Lower leg skin (tissue), 4 donors: ENCODE results near the gene SKI. TPM values are rescaled to one million over a fixed set of nuclear protein-coding genes. Genes with fewer than 3 reads are reported as not detected.

Source experiments
- DNase-seq, 2 donors: peaks; one replicate each; pipeline ENCODE4 v3.0.0-alpha.2; 2019; ENCODE audit warnings: low spot score in 2 of 2
- H3K4me3 ChIP-seq: fragments of 200-600 bp; sonication (generic); 2 replicates; pipeline ENCODE4 v1.5.1; 2017; ENCODE audit warnings: mild to moderate bottlenecking, low read depth; ENCODE audit not compliant: poor library complexity, severe bottlenecking
- CTCF ChIP-seq, 3 donors: fragments of 450-650 bp; IDR thresholded peaks; one replicate each; pipeline ENCODE4 v1.5.1; 2016; ENCODE audit warnings: antibody characterized with exemption in 3 of 3, mild to moderate bottlenecking in 3 of 3, moderate library complexity in 2 of 3
- POLR2A ChIP-seq, 2 donors: fragments of 450-650 bp; IDR thresholded peaks; one replicate each; pipeline ENCODE4 v1.6.1; 2016 to 2017; ENCODE audit warnings: antibody characterized with exemption in 2 of 2, mild to moderate bottlenecking in 1 of 2, moderate library complexity in 1 of 2
- WGBS, 2 donors: methylation state at CpG; one replicate each; pipeline ENCODE4 v1.1.5; 2018; 5-methylcytosine and 5-hydroxymethylcytosine counted together
- intact Hi-C: fragments of 100-400 bp; cut with DNase I; formaldehyde crosslinking; loops from one replicate; pipeline ENCODE4 v1.15.0; 2023; ENCODE audit warnings: low total_unique reads
- total RNA-seq, 4 donors: library from RNA; depleted of rRNA; stranded (reverse); fragments of >200 nt; gene quantifications; one replicate each; pipeline ENCODE4 v1.1.0, GENCODE V29; 2016

Gene SKI
- total RNA-seq, 4 donors from 2014 or later: 67.3 to 80.8 (median 75.4) TPM

DNA sequence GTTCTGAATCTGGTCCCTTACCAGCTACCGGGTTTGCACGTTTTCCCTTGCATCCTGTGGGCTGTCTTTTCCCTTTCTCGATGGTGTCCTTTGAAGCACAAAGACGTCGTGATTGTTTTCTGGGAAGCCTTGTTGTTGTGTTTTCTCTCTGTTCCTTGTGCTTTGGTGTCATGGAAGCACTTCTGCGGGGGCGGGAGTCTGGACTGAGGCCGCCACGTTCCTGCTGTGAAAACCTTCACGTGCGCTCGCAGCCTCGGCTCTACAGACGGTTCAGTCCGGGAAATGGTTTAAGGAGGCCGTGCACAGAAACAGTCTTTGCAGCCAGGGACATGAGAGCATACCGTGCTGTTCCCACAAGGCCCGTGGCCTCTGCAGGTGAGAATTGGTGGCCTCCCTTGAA lies 68.5 kb downstream of the SKI start:
- DNase-seq: no peak
- intact Hi-C loops: no loop called here
- H3K4me3 ChIP-seq: no peak overlapping the region
- 79 to 80% methylated on average over 18 of the region's 18 CpGs for WGBS, 2 donors
- TF ChIP-seq POLR2A (IDR thresholded peaks at IDR 0.05): no peak
- TF ChIP-seq CTCF (IDR thresholded peaks at IDR 0.05): no peak

GRCh38 chr1:2297246-2298011 lies 69.3 kb downstream of the SKI start:
- DNase-seq: no peak
- no peak for TF ChIP-seq POLR2A (IDR thresholded peaks at IDR 0.05)
- TF ChIP-seq CTCF (IDR thresholded peaks at IDR 0.05): no peak
- WGBS, 2 donors: 90 to 92% methylated on average over 33 to 35 of the region's 35 CpGs
- intact Hi-C loops: no loop called here
- H3K4me3 ChIP-seq: no peak overlapping the region

DNA sequence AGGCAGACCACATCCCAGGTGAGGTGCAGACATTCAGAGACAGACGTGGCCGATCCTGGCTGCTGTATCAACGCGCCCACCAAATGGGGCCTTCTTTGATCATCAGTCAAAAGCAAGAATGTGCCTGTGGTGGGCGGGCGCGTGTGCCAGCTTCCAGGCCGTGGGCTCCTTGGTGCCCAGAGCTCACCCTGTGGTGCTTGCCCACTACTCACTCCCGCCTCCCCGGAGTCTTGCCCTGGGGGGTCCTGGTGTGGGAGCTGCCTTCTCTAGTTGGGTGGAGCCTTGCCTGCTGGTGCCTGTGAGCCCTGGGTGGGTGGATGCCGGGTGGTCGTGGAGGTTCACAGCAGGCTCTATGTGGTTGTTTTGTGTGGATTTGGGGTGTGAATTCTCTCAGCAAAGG lies 70.6 kb downstream of the SKI start:
- no peak for DNase-seq
- intact Hi-C loops: no loop called here
- TF ChIP-seq POLR2A (IDR thresholded peaks at IDR 0.05): no peak
- TF ChIP-seq CTCF (IDR thresholded peaks at IDR 0.05): no peak
- 73 to 82% methylated on average over 9 to 11 of the region's 12 CpGs for WGBS, 2 donors
- H3K4me3 ChIP-seq: no peak overlapping the region

DNA sequence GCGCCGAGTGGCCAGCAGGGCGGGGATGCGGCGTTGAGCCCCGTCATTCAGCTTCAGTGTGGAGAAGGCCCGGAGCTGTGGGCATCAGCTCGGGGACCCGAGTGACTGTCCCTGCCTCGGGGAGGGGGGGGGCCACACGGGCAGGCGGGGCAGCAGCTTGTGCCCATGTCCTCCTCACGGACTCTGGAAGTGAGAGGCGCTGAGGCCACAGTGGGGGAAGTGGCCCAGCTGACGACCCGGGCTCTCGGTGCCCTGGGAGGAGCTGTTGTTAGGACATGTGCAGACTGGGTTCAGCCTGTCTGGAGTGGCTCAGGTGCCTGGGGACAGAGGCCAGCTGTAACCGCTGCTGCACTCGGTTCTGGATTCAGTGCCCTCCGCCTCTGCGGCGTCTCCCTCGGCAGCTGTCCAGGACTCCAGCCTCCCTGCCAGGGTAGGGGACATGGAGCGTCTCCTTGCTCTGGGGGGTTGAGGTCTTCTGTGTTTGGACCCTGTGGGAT lies 71.1 kb downstream of the SKI start:
- no peak overlapping the region for H3K4me3 ChIP-seq
- DNase-seq: no peak
- WGBS, 2 donors: 16 to 25% methylated on average over 16 to 24 of the region's 24 CpGs
- TF ChIP-seq CTCF (IDR thresholded peaks at IDR 0.05) (no peak), POLR2A (IDR thresholded peaks at IDR 0.05) (no peak)
- intact Hi-C loops: no loop called here

- no peak for TF ChIP-seq CTCF (IDR thresholded peaks at IDR 0.05)
- TF ChIP-seq POLR2A (IDR thresholded peaks at IDR 0.05): no peak
- H3K4me3 ChIP-seq: no peak overlapping the region
- intact Hi-C loops: loop anchor here (10.0 kb wide), 1 partner anchor 65 kb away; no protein-coding TSS in a partner anchor
- WGBS, 2 donors: 45 to 62% methylated on average over 21 to 27 of the region's 32 CpGs
- no peak for DNase-seq
These were observed 72.1 kb downstream of the SKI start for GRCh38 chr1:2300004-2300771.
